H9 (cell line): ENCODE measurements around the gene GPATCH3. TPM values are rescaled to one million over a fixed set of nuclear protein-coding genes. Genes with fewer than 3 reads are reported as not detected.

Experiments used
- DNase-seq: peaks from one replicate; pipeline ENCODE4 v3.0.0-alpha.2; 2017
- H2AFZ ChIP-seq: one replicate; pipeline ENCODE4 v1.6.1; 2013; ENCODE audit warnings: mild to moderate bottlenecking, low read length, control low read depth, moderate library complexity
- H2AK5ac ChIP-seq: 2 replicates; pipeline ENCODE4 v1.6.1; 2013; ENCODE audit warnings: low read length, control low read depth, mixed read lengths; ENCODE audit not compliant: insufficient read length
- H2BK120ac ChIP-seq: one replicate; pipeline ENCODE4 v1.6.1; 2013; ENCODE audit warnings: low read depth, mild to moderate bottlenecking, low read length, control low read depth, inconsistent platforms; ENCODE audit not compliant: poor library complexity, severe bottlenecking
- H2BK12ac ChIP-seq: 2 replicates; pipeline ENCODE4 v1.6.1; 2013; ENCODE audit warnings: low read length, control low read depth, mixed read lengths, low read depth; ENCODE audit not compliant: insufficient read length
- H2BK15ac ChIP-seq: 2 replicates; pipeline ENCODE4 v1.6.1; 2013; ENCODE audit warnings: low read depth, low read length, control low read depth
- H2BK20ac ChIP-seq: one replicate; pipeline ENCODE4 v1.6.1; 2013; ENCODE audit warnings: low read depth, mild to moderate bottlenecking, low read length, control low read depth, inconsistent platforms; ENCODE audit not compliant: poor library complexity, severe bottlenecking
- H2BK5ac ChIP-seq: 2 replicates; pipeline ENCODE4 v1.6.1; 2013; ENCODE audit warnings: low read length, control low read depth, mixed read lengths; ENCODE audit not compliant: insufficient read length
- H3K14ac ChIP-seq: 2 replicates; pipeline ENCODE4 v1.6.1; 2013; ENCODE audit warnings: low read length, control low read depth; ENCODE audit not compliant: insufficient read depth
- H3K18ac ChIP-seq: 2 replicates; pipeline ENCODE4 v1.6.1; 2013; ENCODE audit warnings: low read depth, mild to moderate bottlenecking, mixed read lengths, low read length, control low read depth; ENCODE audit not compliant: insufficient read length
- H3K23ac ChIP-seq: 2 replicates; pipeline ENCODE4 v1.6.1; 2013; ENCODE audit warnings: low read length, control low read depth, mixed read lengths, low read depth; ENCODE audit not compliant: insufficient read length
- H3K23me2 ChIP-seq: 2 replicates; pipeline ENCODE4 v1.6.1; 2013; ENCODE audit warnings: low read depth, mild to moderate bottlenecking, mixed read lengths, low read length, control low read depth; ENCODE audit not compliant: insufficient read length, poor library complexity, severe bottlenecking
- H3K27ac ChIP-seq: 2 replicates; pipeline ENCODE4 v1.5.1; 2013; ENCODE audit warnings: low read length, control low read depth, mixed read lengths, low read depth; ENCODE audit not compliant: insufficient read length
- H3K27me3 ChIP-seq: 2 replicates; pipeline ENCODE4 v1.6.1; 2013; ENCODE audit warnings: low read length, control low read depth, inconsistent platforms; ENCODE audit not compliant: insufficient read depth
- H3K4ac ChIP-seq: 2 replicates; pipeline ENCODE4 v1.6.1; 2013; ENCODE audit warnings: low read depth, mild to moderate bottlenecking, control low read depth, inconsistent platforms, low read length, moderate library complexity
- H3K4me1 ChIP-seq: 2 replicates; pipeline ENCODE4 v1.6.1; 2013; ENCODE audit warnings: low read length, control low read depth, inconsistent platforms; ENCODE audit not compliant: insufficient read depth
- H3K4me2 ChIP-seq: 2 replicates; pipeline ENCODE4 v1.6.1; 2013; ENCODE audit warnings: low read length, control low read depth, mixed read lengths; ENCODE audit not compliant: insufficient read length, insufficient read depth
- H3K56ac ChIP-seq: 2 replicates; pipeline ENCODE4 v1.6.1; 2013; ENCODE audit warnings: low read depth, mild to moderate bottlenecking, mixed read lengths, low read length, control low read depth; ENCODE audit not compliant: insufficient read length
- H3K79me1 ChIP-seq: 2 replicates; pipeline ENCODE4 v1.6.1; 2013; ENCODE audit warnings: low read depth, mild to moderate bottlenecking, moderate library complexity, low read length, control low read depth, inconsistent platforms; ENCODE audit not compliant: insufficient read depth, poor library complexity, severe bottlenecking
- H3K79me2 ChIP-seq: 2 replicates; pipeline ENCODE4 v1.6.1; 2013; ENCODE audit warnings: low read length, control low read depth, inconsistent platforms; ENCODE audit not compliant: insufficient read depth
- H3K9ac ChIP-seq: 2 replicates; pipeline ENCODE4 v1.6.1; 2013; ENCODE audit warnings: low read length, control low read depth, mixed read lengths; ENCODE audit not compliant: insufficient read length; ENCODE audit errors: extremely low read depth
- H3K9me3 ChIP-seq: one replicate; pipeline ENCODE4 v1.6.1; 2013; ENCODE audit warnings: low read depth, low read length, inconsistent platforms; ENCODE audit not compliant: control insufficient read depth
- H3T11ph ChIP-seq: one replicate; pipeline ENCODE4 v1.6.1; 2013; ENCODE audit warnings: mild to moderate bottlenecking, low read length, control low read depth, inconsistent platforms
- H4K20me1 ChIP-seq: one replicate; pipeline ENCODE4 v1.6.1; 2013; ENCODE audit not compliant: control insufficient read depth, insufficient read length, insufficient read depth
- H4K5ac ChIP-seq: 2 replicates; pipeline ENCODE4 v1.6.1; 2013; ENCODE audit warnings: low read depth, mild to moderate bottlenecking, mixed read lengths, low read length, control low read depth; ENCODE audit not compliant: insufficient read length
- H4K8ac ChIP-seq: replicated peaks from 2 replicates; pipeline ENCODE4 v1.6.1; 2013; ENCODE audit warnings: low read length, control low read depth, mixed read lengths, low read depth; ENCODE audit not compliant: insufficient read length
- H4K91ac ChIP-seq: 2 replicates; pipeline ENCODE4 v1.6.1; 2013; ENCODE audit warnings: low read depth, mild to moderate bottlenecking, moderate library complexity, mixed read lengths, low read length, control low read depth; ENCODE audit not compliant: insufficient read length
- H3K27ac Mint-ChIP-seq, 3 experiments: 2 replicates in 2 of 3; 3 replicates in 1 of 3; pipeline ENCODE4 v1.8.0; 2020 to 2021; ENCODE audit warnings: mixed read lengths in 3 of 3, mild to moderate bottlenecking in 1 of 3, moderate library complexity in 1 of 3
- H3K27me3 Mint-ChIP-seq: 2 replicates; pipeline ENCODE4 v1.8.0; 2021; ENCODE audit warnings: low read depth, mild to moderate bottlenecking, moderate library complexity, mixed read lengths
- H3K36me3 Mint-ChIP-seq, 3 experiments: 2 replicates in 2 of 3; 3 replicates in 1 of 3; pipeline ENCODE4 v1.8.0; 2020 to 2021; ENCODE audit warnings: low read depth in 3 of 3, mixed read lengths in 3 of 3; ENCODE audit not compliant: insufficient read depth in 1 of 3
- H3K4me1 Mint-ChIP-seq, 2 experiments: 2 replicates each; pipeline ENCODE4 v1.8.0; 2020; ENCODE audit warnings: mixed read lengths in 2 of 2
- H3K4me3 Mint-ChIP-seq, 2 experiments: 2 replicates in 1 of 2; 3 replicates in 1 of 2; pipeline ENCODE4 v1.8.0; 2020 to 2021; ENCODE audit warnings: mild to moderate bottlenecking in 2 of 2, mixed read lengths in 2 of 2, moderate library complexity in 1 of 2
- H3K9me3 Mint-ChIP-seq, 2 experiments: 2 replicates in 1 of 2; 3 replicates in 1 of 2; pipeline ENCODE4 v1.8.0; 2020; ENCODE audit warnings: mild to moderate bottlenecking in 2 of 2, mixed read lengths in 2 of 2, moderate library complexity in 1 of 2
- whole genome bisulfite sequencing: extraction: QIAGEN DNeasy Blood & Tissue Kit; methylation state at CpG from one replicate; pipeline ENCODE4 v1.1.7; 2013; ENCODE audit warnings: missing lambda C conversion rate, low lambda C conversion rate, mixed read lengths; ENCODE audit not compliant: insufficient read length; ENCODE audit errors: extremely low coverage; 5-methylcytosine and 5-hydroxymethylcytosine counted together
- total RNA-seq: library from RNA; stranded (reverse); gene quantifications from 2 replicates; pipeline ENCODE4 v1.2.1, GENCODE V29; 2021
- TF ChIP-seq, protein P1 (sequence below): fragments of 200-600 bp; sonication (generic); conservative IDR thresholded peaks from 3 replicates; pipeline ENCODE4 v1.8.0; 2021; ENCODE audit warnings: antibody characterized with exemption, mild to moderate bottlenecking

The GPATCH3 gene
- total RNA-seq, 1 experiment from 2014 or later, result 19.4 TPM

DNA sequence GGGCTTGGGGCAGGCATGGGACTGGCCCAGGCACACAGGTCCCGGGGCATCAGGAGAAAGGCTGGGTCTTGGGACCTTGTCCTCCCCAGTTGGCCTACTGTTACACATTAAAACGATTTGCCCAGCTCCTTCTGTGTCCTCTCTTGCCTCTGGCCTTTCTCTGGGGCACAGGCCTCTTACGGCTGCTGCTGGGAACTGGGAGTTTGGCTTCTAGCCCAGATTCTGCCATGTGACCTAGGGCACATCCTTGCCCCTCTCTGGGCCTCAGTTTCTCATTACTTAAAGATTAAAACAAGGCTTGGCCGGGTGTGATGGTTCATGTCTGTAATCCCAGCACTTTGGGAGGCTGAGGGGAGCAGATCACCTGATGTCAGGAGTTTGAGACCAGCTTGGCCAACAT, 46.0 kb upstream of the GPATCH3 start:
- Histone ChIP-seq H2BK120ac (no peak overlapping the region), H4K20me1 (no peaks in the 10 kb centered on the region), H3K27ac (no peak overlapping the region), H3K56ac (no peak overlapping the region), H3K9ac (no peak overlapping the region), H3K27me3 (no peaks in the 10 kb centered on the region), H2BK12ac (no peak overlapping the region), H3K23ac (no peak overlapping the region), H2AK5ac (no peak overlapping the region), H3K9me3 (no peaks in the 10 kb centered on the region), H4K8ac (no peak overlapping the region), H3K14ac (no peak overlapping the region), H3K4me1 (no peaks in the 10 kb centered on the region), H2AFZ (no peak overlapping the region), H4K91ac (no peak overlapping the region), H2BK5ac (no peak overlapping the region), H3T11ph (no peak overlapping the region), H3K4ac (no peak overlapping the region), H2BK20ac (no peak overlapping the region), H4K5ac (no peak overlapping the region), H3K4me2 (no peak overlapping the region), H2BK15ac (no peak overlapping the region), H3K23me2 (no peaks in the 10 kb centered on the region), H3K79me1 (no peaks in the 10 kb centered on the region), H3K79me2 (no peaks in the 10 kb centered on the region), H3K18ac (no peak overlapping the region)
- H3K27me3 Mint-ChIP-seq, result no peaks in the 10 kb centered on the region
- no peaks in the 10 kb centered on the region for H3K4me1 Mint-ChIP-seq
- no peaks in the 10 kb centered on the region for H3K9me3 Mint-ChIP-seq
- peaks cover 42 to 84% (median 70%) of the 10 kb centered on the region in 3 experiments; a peak in 6 of 7 replicates for H3K36me3 Mint-ChIP-seq
- WGBS, result no CpG with 5 or more reads among the region's 4 CpGs
- TF ChIP-seq, protein P1, sequence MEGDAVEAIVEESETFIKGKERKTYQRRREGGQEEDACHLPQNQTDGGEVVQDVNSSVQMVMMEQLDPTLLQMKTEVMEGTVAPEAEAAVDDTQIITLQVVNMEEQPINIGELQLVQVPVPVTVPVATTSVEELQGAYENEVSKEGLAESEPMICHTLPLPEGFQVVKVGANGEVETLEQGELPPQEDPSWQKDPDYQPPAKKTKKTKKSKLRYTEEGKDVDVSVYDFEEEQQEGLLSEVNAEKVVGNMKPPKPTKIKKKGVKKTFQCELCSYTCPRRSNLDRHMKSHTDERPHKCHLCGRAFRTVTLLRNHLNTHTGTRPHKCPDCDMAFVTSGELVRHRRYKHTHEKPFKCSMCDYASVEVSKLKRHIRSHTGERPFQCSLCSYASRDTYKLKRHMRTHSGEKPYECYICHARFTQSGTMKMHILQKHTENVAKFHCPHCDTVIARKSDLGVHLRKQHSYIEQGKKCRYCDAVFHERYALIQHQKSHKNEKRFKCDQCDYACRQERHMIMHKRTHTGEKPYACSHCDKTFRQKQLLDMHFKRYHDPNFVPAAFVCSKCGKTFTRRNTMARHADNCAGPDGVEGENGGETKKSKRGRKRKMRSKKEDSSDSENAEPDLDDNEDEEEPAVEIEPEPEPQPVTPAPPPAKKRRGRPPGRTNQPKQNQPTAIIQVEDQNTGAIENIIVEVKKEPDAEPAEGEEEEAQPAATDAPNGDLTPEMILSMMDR, result no peak
- no peak for DNase-seq
- no peak overlapping the region for H3K27ac Mint-ChIP-seq
- no peak overlapping the region for H3K4me3 Mint-ChIP-seq
